ENCODE data around the gene MRTFB.

- no peak for TF ChIP-seq POLR2AphosphoS5 (IDR thresholded peaks at IDR 0.05; ENCODE audit: insufficient read depth, low read depth, low read length)
- TF ChIP-seq FOS (IDR thresholded peaks at IDR 0.05; ENCODE audit: borderline replicate concordance, insufficient read depth, low read length), result no peak
- no peak for TF ChIP-seq MAX (IDR thresholded peaks at IDR 0.05; ENCODE audit: insufficient read depth, insufficient read length)
- TF ChIP-seq CTCF (IDR thresholded peaks at IDR 0.05; ENCODE audit: extremely low read depth in 1 of 2, insufficient read depth in 1 of 2, low read depth in 1 of 2, low read length in 2 of 2), result no peak
- TF ChIP-seq POLR2A (IDR thresholded peaks at IDR 0.05; ENCODE audit: low read depth, low read length), result no peak
Measured at GRCh38 chr16:14211856-14212543, 140.9 kb downstream of the MRTFB start.

Data from endothelial cell of umbilical vein (primary cell).